SK-N-SH (cell line): ENCODE measurements around the gene CBFA2T3. TPM values are rescaled to one million over a fixed set of nuclear protein-coding genes. Genes with fewer than 3 reads are reported as not detected.

Experiments
- CTCF ChIA-PET: fragments of 300-600, 350-600 bp; formaldehyde crosslinking; extraction: SDS; loops from one replicate; lab custom pipeline; 2021; lab: Yijun Ruan, JAX
- POLR2A ChIA-PET: fragments of 350-600 bp; sonication (Branson Sonifier 250); formaldehyde crosslinking; extraction: SDS; loops from one replicate; lab custom pipeline; 2020; ENCODE audit warnings: antibody characterized with exemption, inconsistent platforms; lab: Yijun Ruan, JAX
- DNase-seq: peaks from one replicate; pipeline ENCODE4 v3.0.0; 2012
- H2AFZ ChIP-seq: fragments of 200-600 bp; sonication (generic); 2 replicates; pipeline ENCODE4 v1.8.1; 2016; ENCODE audit warnings: antibody characterized with exemption, mild to moderate bottlenecking, low read depth
- H3F3A ChIP-seq: fragments of 200-600 bp; sonication (generic); replicated peaks from 2 replicates; pipeline ENCODE3; 2016; ENCODE audit warnings: antibody characterized with exemption, mild to moderate bottlenecking; ENCODE audit not compliant: insufficient read depth
- H3K27ac ChIP-seq, 2 experiments: fragments of 200-500 bp in 1 of 2; fragments of 200-600 bp in 1 of 2; sonication (Bioruptor generic) in 1 of 2; sonication (generic), shearing (Covaris generic) in 1 of 2; 2 replicates each; pipeline versions ENCODE4 v1.5.1 to v1.6.1; 2014 to 2016; ENCODE audit warnings: low read depth in 2 of 2, inconsistent platforms in 1 of 2, low read length in 1 of 2, mild to moderate bottlenecking in 1 of 2, mixed read lengths in 1 of 2
- H3K27me3 ChIP-seq: fragments of 200-600 bp; sonication (generic), shearing (Covaris generic); 2 replicates; pipeline ENCODE4 v1.6.1; 2016; ENCODE audit warnings: mixed run types; ENCODE audit not compliant: insufficient read depth
- H3K36me3 ChIP-seq, 2 experiments: fragments of 200-500 bp in 1 of 2; fragments of 200-600 bp in 1 of 2; sonication (Bioruptor generic) in 1 of 2; sonication (generic) in 1 of 2; replicated peaks in 1 of 2; 2 replicates each; pipeline versions ENCODE3 to v1.5.1; 2014 to 2016; ENCODE audit warnings: low read length in 1 of 2, mild to moderate bottlenecking in 1 of 2; ENCODE audit not compliant: insufficient read depth in 2 of 2, control insufficient read depth in 1 of 2
- H3K4me1 ChIP-seq, 2 experiments: fragments of 200-500 bp in 1 of 2; fragments of 200-600 bp in 1 of 2; sonication (Bioruptor generic) in 1 of 2; sonication (generic), shearing (Covaris generic) in 1 of 2; 2 replicates each; pipeline versions ENCODE4 v1.5.1 to v1.6.1; 2014 to 2016; ENCODE audit warnings: low read depth in 1 of 2, low read length in 1 of 2, mixed run types in 1 of 2; ENCODE audit not compliant: insufficient read depth in 2 of 2, control insufficient read depth in 1 of 2
- H3K4me2 ChIP-seq: fragments of 200-600 bp; sonication (generic), shearing (Covaris generic); 2 replicates; pipeline ENCODE4 v1.6.1; 2017; ENCODE audit warnings: mixed run types
- H3K4me3 ChIP-seq, 2 experiments: fragments of 200-500 bp in 1 of 2; fragments of 200-600 bp in 1 of 2; sonication (Bioruptor generic) in 1 of 2; sonication (generic), shearing (Covaris generic) in 1 of 2; 2 replicates each; pipeline versions ENCODE4 v1.5.1 to v1.8.1; 2014 to 2016; ENCODE audit warnings: low read depth in 2 of 2, inconsistent platforms in 1 of 2, low read length in 1 of 2, mild to moderate bottlenecking in 1 of 2, mixed read lengths in 1 of 2, moderate library complexity in 1 of 2
- H3K79me2 ChIP-seq: fragments of 200-600 bp; sonication (generic); 2 replicates; pipeline ENCODE4 v1.8.1; 2017; ENCODE audit warnings: mild to moderate bottlenecking; ENCODE audit not compliant: insufficient read depth
- H3K9ac ChIP-seq: fragments of 200-600 bp; sonication (generic); 2 replicates; pipeline ENCODE4 v1.6.1; 2017; ENCODE audit warnings: mixed run types
- H3K9me2 ChIP-seq: fragments of 200-600 bp; sonication (generic); 2 replicates; pipeline ENCODE4 v1.6.1; 2017; ENCODE audit warnings: mixed run types
- H3K9me3 ChIP-seq: fragments of 200-600 bp; sonication (generic); 2 replicates; pipeline ENCODE4 v1.6.1; 2017; ENCODE audit warnings: mixed run types, mild to moderate bottlenecking, moderate library complexity
- H4K20me1 ChIP-seq: fragments of 200-600 bp; sonication (generic); 2 replicates; pipeline ENCODE4 v1.6.1; 2017; ENCODE audit warnings: mild to moderate bottlenecking, mixed run types; ENCODE audit not compliant: insufficient read depth
- EP300 ChIP-seq, 2 experiments: IDR thresholded peaks; 2 replicates each; pipeline versions ENCODE4 v1.4.0 to v1.6.1; 2012; ENCODE audit warnings: borderline replicate concordance in 1 of 2, low read depth in 1 of 2, low read length in 1 of 2
- EZH2phosphoT487 ChIP-seq: fragments of 200-600 bp; sonication (generic); IDR thresholded peaks from 2 replicates; pipeline ENCODE4 v1.6.1; 2017; ENCODE audit warnings: low read depth, mixed run types, mild to moderate bottlenecking, antibody characterized with exemption, moderate library complexity, borderline replicate concordance
- FOSL2 ChIP-seq: IDR thresholded peaks from 2 replicates; pipeline ENCODE4 v1.4.0; 2012; ENCODE audit warnings: low read depth, mild to moderate bottlenecking, moderate library complexity, borderline replicate concordance
- FOXM1 ChIP-seq: IDR thresholded peaks from 2 replicates; pipeline ENCODE4 v1.4.0; 2012; ENCODE audit warnings: low read depth, mild to moderate bottlenecking
- NRF1 ChIP-seq: IDR thresholded peaks from 2 replicates; pipeline ENCODE4 v1.6.1; 2012; ENCODE audit warnings: low read depth, mild to moderate bottlenecking, low read length
- RAD21 ChIP-seq: IDR thresholded peaks from 2 replicates; pipeline ENCODE4 v1.6.1; 2012; ENCODE audit warnings: mild to moderate bottlenecking, low read length
- RFX5 ChIP-seq: IDR thresholded peaks from 2 replicates; pipeline ENCODE4 v1.6.1; 2012; ENCODE audit warnings: mild to moderate bottlenecking, improper control_type of control experiment, low read length
- SMC3 ChIP-seq: IDR thresholded peaks from 2 replicates; pipeline ENCODE4 v1.6.1; 2012; ENCODE audit warnings: low read depth, low read length, improper control_type of control experiment
- TAF1 ChIP-seq: IDR thresholded peaks from 2 replicates; pipeline ENCODE4 v1.6.1; 2012; ENCODE audit warnings: low read depth, mild to moderate bottlenecking, low read length, moderate library complexity, borderline replicate concordance
- TEAD4 ChIP-seq: IDR thresholded peaks from 2 replicates; pipeline ENCODE4 v1.4.0; 2012; ENCODE audit warnings: mild to moderate bottlenecking, borderline replicate concordance; ENCODE audit not compliant: insufficient read depth
- YY1 ChIP-seq: IDR thresholded peaks from 2 replicates; pipeline ENCODE4 v1.4.0; 2012; ENCODE audit warnings: low read depth, mild to moderate bottlenecking
- WGBS: methylation state at CpG from one replicate; pipeline ENCODE4 v1.1.6; 2017; ENCODE audit warnings: low lambda C conversion rate; 5-methylcytosine and 5-hydroxymethylcytosine counted together
- polyA plus RNA-seq, 3 experiments: library from polyadenylated mRNA; depleted of rRNA; stranded (reverse); fragments of >200 nt; gene quantifications; 2 replicates each; pipeline ENCODE4 v1.2.3, GENCODE V29; 2012
- TF ChIP-seq, protein P1 (sequence below): fragments of 150-350 bp; IDR thresholded peaks from 2 replicates; pipeline ENCODE4 v1.6.1; 2016; ENCODE audit warnings: mild to moderate bottlenecking, low read depth, low read length
- TF ChIP-seq, protein P2 (sequence below): IDR thresholded peaks from 2 replicates; pipeline ENCODE4 v1.4.0; 2012; ENCODE audit warnings: low read depth
- TF ChIP-seq, protein P3 (sequence below): IDR thresholded peaks from 2 replicates; pipeline ENCODE4 v1.6.1; 2012; ENCODE audit warnings: mild to moderate bottlenecking, low read depth, low read length, moderate library complexity

Gene CBFA2T3
- polyA plus RNA-seq, 1 of the 3 experiments (the other 2 are of a cell fraction) = not detected

DNA sequence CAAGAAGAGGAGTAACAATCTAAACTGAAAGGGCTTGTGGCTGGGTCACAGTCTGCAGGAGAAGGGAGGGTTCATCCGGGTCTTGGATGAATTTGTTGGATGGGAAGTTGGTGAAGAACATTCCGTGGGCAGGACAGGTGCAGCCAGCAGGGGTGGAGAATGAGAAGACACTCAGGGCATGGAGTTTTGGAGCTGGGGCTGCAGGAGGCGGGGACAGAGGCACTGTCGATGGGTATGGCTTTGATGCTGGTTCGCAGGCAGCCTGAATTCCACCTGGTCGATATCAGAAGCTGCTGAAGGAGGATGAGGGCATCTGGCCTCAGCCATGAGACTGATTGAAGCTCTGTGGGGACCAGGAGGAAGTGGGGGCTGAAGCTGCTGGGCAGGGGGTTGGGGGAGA is 36.1 kb upstream of the CBFA2T3 start:
- 8% methylated on average over 6 of the region's 6 CpGs for WGBS
- Histone ChIP-seq H3K36me3 (no peaks in the 10 kb centered on the region), H3K4me3 (no peak overlapping the region), H3K27ac (no peak overlapping the region), H3K9ac (no peak overlapping the region), H2AFZ (no peak overlapping the region), H3K9me2 (no peaks in the 10 kb centered on the region), H3K79me2 (no peaks in the 10 kb centered on the region), H3K9me3 (no peaks in the 10 kb centered on the region), H3F3A (no peaks in the 10 kb centered on the region), H3K27me3 (no peaks in the 10 kb centered on the region; the same call in 1 of the 2 replicates), H3K4me2 (no peak overlapping the region), H4K20me1 (no peaks in the 10 kb centered on the region), H3K4me1 (no peaks in the 10 kb centered on the region)
- no peak for DNase-seq
- POLR2A ChIA-PET = no interaction called here
- CTCF ChIA-PET = no interaction called here
- TF ChIP-seq NRF1 = no peak
- TF ChIP-seq, protein P1, sequence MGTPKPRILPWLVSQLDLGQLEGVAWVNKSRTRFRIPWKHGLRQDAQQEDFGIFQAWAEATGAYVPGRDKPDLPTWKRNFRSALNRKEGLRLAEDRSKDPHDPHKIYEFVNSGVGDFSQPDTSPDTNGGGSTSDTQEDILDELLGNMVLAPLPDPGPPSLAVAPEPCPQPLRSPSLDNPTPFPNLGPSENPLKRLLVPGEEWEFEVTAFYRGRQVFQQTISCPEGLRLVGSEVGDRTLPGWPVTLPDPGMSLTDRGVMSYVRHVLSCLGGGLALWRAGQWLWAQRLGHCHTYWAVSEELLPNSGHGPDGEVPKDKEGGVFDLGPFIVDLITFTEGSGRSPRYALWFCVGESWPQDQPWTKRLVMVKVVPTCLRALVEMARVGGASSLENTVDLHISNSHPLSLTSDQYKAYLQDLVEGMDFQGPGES = no peak
- TF ChIP-seq, protein P2, sequence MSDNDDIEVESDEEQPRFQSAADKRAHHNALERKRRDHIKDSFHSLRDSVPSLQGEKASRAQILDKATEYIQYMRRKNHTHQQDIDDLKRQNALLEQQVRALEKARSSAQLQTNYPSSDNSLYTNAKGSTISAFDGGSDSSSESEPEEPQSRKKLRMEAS = no peak
- TF ChIP-seq FOXM1 = no peak
- TF ChIP-seq RAD21 = no peak
- no peak for TF ChIP-seq TEAD4
- TF ChIP-seq, protein P3, sequence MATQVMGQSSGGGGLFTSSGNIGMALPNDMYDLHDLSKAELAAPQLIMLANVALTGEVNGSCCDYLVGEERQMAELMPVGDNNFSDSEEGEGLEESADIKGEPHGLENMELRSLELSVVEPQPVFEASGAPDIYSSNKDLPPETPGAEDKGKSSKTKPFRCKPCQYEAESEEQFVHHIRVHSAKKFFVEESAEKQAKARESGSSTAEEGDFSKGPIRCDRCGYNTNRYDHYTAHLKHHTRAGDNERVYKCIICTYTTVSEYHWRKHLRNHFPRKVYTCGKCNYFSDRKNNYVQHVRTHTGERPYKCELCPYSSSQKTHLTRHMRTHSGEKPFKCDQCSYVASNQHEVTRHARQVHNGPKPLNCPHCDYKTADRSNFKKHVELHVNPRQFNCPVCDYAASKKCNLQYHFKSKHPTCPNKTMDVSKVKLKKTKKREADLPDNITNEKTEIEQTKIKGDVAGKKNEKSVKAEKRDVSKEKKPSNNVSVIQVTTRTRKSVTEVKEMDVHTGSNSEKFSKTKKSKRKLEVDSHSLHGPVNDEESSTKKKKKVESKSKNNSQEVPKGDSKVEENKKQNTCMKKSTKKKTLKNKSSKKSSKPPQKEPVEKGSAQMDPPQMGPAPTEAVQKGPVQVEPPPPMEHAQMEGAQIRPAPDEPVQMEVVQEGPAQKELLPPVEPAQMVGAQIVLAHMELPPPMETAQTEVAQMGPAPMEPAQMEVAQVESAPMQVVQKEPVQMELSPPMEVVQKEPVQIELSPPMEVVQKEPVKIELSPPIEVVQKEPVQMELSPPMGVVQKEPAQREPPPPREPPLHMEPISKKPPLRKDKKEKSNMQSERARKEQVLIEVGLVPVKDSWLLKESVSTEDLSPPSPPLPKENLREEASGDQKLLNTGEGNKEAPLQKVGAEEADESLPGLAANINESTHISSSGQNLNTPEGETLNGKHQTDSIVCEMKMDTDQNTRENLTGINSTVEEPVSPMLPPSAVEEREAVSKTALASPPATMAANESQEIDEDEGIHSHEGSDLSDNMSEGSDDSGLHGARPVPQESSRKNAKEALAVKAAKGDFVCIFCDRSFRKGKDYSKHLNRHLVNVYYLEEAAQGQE = no peak
- TF ChIP-seq RFX5 = no peak
- no peak for TF ChIP-seq EZH2phosphoT487

DNA sequence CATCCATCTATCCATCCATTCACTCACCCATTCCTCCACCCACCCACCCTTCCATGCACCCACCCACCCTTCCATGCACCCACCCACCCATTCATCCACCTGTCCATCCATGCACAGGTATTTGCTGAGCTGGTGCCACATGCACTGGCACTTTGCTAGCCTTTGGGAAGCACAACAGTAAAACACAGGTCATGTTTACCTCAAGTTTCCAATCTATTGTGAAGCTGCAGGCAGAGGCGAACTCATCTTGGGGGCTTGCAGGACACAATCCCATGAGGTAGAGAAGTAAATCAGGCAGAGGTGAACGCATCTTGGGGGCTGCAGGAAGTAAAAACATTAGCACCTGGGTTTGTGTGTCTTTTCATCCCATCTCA is 35.6 kb upstream of the CBFA2T3 start:
- CTCF ChIA-PET = no interaction called here
- H3K4me1 ChIP-seq = no peaks in the 10 kb centered on the region
- H3F3A ChIP-seq = no peaks in the 10 kb centered on the region
- TF ChIP-seq FOSL2 (no peak), TAF1 (no peak), NRF1 (no peak), YY1 (no peak), EP300 (IDR thresholded peaks at IDR 0.05; ENCODE audit: borderline replicate concordance in 1 of 2, low read depth in 1 of 2, low read length in 1 of 2) (no peak), SMC3 (no peak)
- H3K4me2 ChIP-seq = no peak overlapping the region
- no peaks in the 10 kb centered on the region for H3K79me2 ChIP-seq
- no peaks in the 10 kb centered on the region for H4K20me1 ChIP-seq
- no peaks in the 10 kb centered on the region for H3K27me3 ChIP-seq
- WGBS = 0% methylated on average over 2 of the region's 2 CpGs
- H3K4me3 ChIP-seq = no peak overlapping the region
- POLR2A ChIA-PET = no interaction called here
- no peaks in the 10 kb centered on the region for H3K36me3 ChIP-seq
- no peaks in the 10 kb centered on the region for H3K9me3 ChIP-seq
- H3K9ac ChIP-seq = no peak overlapping the region
- H3K27ac ChIP-seq = no peak overlapping the region
- H2AFZ ChIP-seq = no peak overlapping the region
- DNase-seq = no peak
- H3K9me2 ChIP-seq = no peaks in the 10 kb centered on the region
